PC-3 (cell line): ENCODE results near the gene METTL3.

Experiments used
- EZH2 ChIP-seq: fragments of 300-600 bp; sonication (generic); IDR thresholded peaks from one replicate; pipeline ENCODE4 v1.6.1; 2017; ENCODE audit warnings: antibody characterized with exemption, mild to moderate bottlenecking, low read length; ENCODE audit not compliant: unreplicated experiment
- EZH2phosphoT487 ChIP-seq: fragments of 300-600 bp; sonication (generic); IDR thresholded peaks from 2 replicates; pipeline ENCODE4 v1.6.1; 2018; ENCODE audit warnings: mild to moderate bottlenecking, antibody characterized with exemption, low read length, borderline replicate concordance
- TF ChIP-seq, protein P1 (sequence below): fragments of 300-600 bp; sonication (generic); conservative IDR thresholded peaks from 2 replicates; pipeline ENCODE4 v1.5.1; 2017; ENCODE audit warnings: antibody characterized with exemption, low read depth, mild to moderate bottlenecking, low read length

DNA sequence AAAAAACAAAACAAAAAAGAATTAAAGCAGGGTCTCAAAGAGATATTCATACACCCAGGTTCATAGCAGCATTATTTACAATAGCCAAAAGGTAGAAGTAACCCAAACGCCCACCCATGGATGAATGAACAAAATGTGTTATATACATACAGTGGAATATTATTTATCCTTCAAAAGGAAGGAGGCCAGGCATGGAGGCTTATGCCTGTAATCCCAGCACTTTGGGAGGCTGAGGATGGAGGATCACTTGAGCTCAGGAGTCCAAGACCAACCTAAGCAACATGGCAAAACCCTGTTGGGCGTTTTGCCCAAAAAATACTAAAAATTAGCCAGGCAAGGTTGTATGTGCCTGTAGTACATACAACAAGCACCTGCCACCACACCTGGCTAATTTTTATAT lies 4.6 kb downstream of the METTL3 start:
- TF ChIP-seq, protein P1, sequence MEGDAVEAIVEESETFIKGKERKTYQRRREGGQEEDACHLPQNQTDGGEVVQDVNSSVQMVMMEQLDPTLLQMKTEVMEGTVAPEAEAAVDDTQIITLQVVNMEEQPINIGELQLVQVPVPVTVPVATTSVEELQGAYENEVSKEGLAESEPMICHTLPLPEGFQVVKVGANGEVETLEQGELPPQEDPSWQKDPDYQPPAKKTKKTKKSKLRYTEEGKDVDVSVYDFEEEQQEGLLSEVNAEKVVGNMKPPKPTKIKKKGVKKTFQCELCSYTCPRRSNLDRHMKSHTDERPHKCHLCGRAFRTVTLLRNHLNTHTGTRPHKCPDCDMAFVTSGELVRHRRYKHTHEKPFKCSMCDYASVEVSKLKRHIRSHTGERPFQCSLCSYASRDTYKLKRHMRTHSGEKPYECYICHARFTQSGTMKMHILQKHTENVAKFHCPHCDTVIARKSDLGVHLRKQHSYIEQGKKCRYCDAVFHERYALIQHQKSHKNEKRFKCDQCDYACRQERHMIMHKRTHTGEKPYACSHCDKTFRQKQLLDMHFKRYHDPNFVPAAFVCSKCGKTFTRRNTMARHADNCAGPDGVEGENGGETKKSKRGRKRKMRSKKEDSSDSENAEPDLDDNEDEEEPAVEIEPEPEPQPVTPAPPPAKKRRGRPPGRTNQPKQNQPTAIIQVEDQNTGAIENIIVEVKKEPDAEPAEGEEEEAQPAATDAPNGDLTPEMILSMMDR, result no peak
- TF ChIP-seq EZH2 (no peak), EZH2phosphoT487 (no peak)
